Activated T-helper 1 cell treated with anti-CD3 and anti-CD28 coated beads, Interleukin-12 subunit alpha, Interleukin-12 subunit beta, Interleukin-2, Interleukin-4 antibody, amounts not matched to agents 30 ng/mL and 10 ng/mL and 1 ng/mL, durations not matched to agents 14 hours and 24 hours and 36 hours (primary cell): Measurements from ENCODE around the gene HAGH. TPM values are rescaled to one million over a fixed set of nuclear protein-coding genes. Genes with fewer than 3 reads are reported as not detected.
A peak's percentile ranks its signal among the peaks of the same experiment; 100 is the strongest.

Experiments
- DNase-seq: peaks from one replicate; pipeline ENCODE4 v3.0.0; 2021; ENCODE audit warnings: low spot score
- H3K27ac Mint-ChIP-seq: one replicate; pipeline ENCODE4 v1.8.0; 2021; ENCODE audit warnings: mild to moderate bottlenecking, mixed read lengths
- H3K27me3 Mint-ChIP-seq: one replicate; pipeline ENCODE4 v1.8.0; 2022; ENCODE audit warnings: mild to moderate bottlenecking, moderate library complexity, mixed read lengths; ENCODE audit not compliant: insufficient read depth
- H3K36me3 Mint-ChIP-seq: one replicate; pipeline ENCODE4 v1.8.0; 2021; ENCODE audit warnings: low read depth, mixed read lengths
- H3K4me1 Mint-ChIP-seq: one replicate; pipeline ENCODE4 v1.8.0; 2021; ENCODE audit warnings: low read depth, mixed read lengths
- H3K4me3 Mint-ChIP-seq: one replicate; pipeline ENCODE4 v1.8.0; 2021; ENCODE audit warnings: mild to moderate bottlenecking, moderate library complexity, mixed read lengths
- H3K9me3 Mint-ChIP-seq: one replicate; pipeline ENCODE4 v1.8.0; 2021; ENCODE audit warnings: mixed read lengths
- intact Hi-C: fragments of 100-400 bp; cut with micrococcal nuclease; formaldehyde crosslinking; loops from one replicate; pipeline ENCODE4 v1.15.1; 2024
- total RNA-seq: library from RNA; stranded (reverse); gene quantifications from 2 replicates; pipeline ENCODE4 v1.2.3, GENCODE V29; 2022

The HAGH gene
- total RNA-seq, 1 donor from 2014 or later, result 58.7 TPM

DNA sequence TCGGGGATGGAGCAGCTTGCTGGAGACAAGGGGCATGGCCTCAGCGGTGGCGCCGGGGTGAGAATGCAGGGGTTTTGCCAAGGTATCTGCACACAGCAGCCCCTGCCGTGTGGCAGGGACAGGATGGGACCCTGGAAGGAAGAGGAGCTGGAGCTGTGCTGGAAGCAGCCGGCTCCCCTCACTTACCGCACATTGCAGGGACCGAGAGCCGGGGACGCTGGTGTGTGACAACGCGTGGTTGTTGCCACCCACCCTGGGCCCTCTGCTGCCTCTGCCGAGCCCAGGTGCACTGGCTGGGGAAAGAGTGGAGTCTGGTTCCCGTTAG, 40.8 kb downstream of the HAGH start:
- H3K4me3 Mint-ChIP-seq, result no peak overlapping the region
- H3K27ac Mint-ChIP-seq, result no peak overlapping the region
- intact Hi-C loops, result loop anchor here (10.0 kb wide), 1 partner anchor 749 kb away; the partner anchor contains the start of genes CEMP1 and PDPK1
- no peaks in the 10 kb centered on the region for H3K27me3 Mint-ChIP-seq
- DNase-seq, result no peak
- H3K9me3 Mint-ChIP-seq, result no peaks in the 10 kb centered on the region
- peaks cover 4% of the 10 kb centered on the region for H3K36me3 Mint-ChIP-seq
- H3K4me1 Mint-ChIP-seq, result no peaks in the 10 kb centered on the region

DNA sequence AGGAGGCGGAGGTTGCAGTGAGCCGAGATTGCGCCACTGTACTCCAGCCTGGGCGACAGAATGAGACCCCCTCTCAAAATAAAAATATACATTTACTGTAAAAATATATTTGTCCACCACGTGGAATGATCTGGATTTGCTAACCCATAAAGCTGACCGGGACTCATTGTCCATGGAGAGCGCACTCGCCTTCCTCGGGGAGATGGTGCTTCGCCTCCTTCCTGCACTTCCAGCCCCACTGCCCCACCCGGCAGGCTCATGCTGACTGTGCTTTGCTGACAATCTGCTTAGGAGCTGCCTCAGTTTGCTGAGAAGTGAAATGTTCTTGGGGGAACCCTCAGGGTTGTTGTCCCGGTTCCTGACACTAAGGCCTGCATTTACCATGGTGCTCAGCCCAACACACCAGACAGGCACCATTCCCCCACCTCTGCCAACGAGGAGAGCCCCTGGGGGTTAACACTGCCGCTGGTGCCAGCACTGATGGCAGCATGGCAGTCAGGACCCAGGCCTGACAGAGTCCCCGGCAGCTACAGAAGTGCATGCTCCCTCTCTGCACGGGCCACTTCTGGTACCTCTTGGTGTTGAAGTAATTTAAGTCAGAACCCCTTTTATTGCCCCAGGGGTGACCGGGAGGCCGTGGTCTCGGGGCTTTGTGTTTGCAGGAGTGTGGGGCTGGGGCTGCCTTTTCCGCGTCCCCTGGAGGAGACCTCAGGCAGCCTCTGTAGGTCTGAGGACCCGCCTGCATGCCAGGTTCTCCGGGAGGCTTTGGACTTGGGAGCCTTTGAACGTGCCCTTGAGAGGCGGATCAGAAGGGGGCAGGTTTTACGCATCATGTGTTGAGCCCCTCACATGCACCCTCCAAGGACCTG, 41.4 kb downstream of the HAGH start:
- no peaks in the 10 kb centered on the region for H3K4me1 Mint-ChIP-seq
- no peaks in the 10 kb centered on the region for H3K27me3 Mint-ChIP-seq
- peaks cover 4% of the 10 kb centered on the region for H3K36me3 Mint-ChIP-seq
- no peak overlapping the region for H3K27ac Mint-ChIP-seq
- no peaks in the 10 kb centered on the region for H3K9me3 Mint-ChIP-seq
- no peak for DNase-seq
- intact Hi-C loops, result loop anchor here (5.0 to 10.0 kb wide), 2 partner anchors 142 to 750 kb away; partner anchors contain the start of genes CEMP1 and PDPK1
- peak overlapping the region; percentile 75 for H3K4me3 Mint-ChIP-seq

DNA sequence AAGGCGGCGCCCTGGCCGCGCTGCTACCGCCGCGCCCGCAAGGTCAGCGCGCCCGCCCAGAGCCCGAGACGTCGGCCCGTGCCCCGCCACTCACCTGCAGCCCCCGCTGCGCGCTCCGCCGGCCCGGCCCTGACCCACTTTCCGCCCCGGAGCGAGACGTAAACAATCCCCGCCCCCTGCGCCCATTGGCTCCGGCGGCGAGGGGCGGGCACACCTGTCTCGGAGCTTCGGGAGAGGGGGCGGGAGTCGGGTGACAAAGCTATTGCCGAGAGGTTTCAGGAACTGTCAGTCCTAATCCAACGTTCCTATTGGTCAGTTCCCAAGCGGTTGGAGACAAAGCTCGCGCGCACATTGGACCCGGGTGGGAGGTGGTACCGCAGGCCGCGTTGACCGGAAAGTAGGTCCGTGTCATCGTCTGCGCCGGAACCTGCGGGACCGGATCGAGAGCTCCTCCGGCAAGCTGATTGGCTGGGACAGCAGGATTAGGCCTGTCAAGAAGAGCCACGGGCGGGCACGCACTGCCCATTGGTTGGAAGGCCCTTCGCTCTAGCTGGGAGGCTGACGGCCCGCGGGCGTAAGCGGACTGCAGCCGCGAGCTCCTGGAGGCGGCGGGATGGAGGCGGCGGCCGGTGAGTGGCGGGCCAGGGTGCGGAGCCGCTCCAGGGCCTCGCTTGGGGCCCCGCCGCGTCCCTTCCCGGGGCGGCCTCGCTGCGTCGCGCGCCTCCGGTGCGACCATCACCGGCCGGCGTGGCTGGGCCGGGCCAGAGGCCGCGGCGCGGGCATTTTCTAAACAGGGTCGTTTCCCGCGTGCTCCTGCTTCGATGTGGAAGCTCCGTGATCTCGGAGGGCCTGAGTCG, 44.0 kb downstream of the HAGH start, which contains the start of the genes NUBP2 and SPSB3:
Gene NUBP2, plus strand, starts transcription at position 553 of the 857 bp plus-strand sequence. Its CDS starts 61 bp downstream, at position 614.
Gene SPSB3, minus strand, starts transcription at position 164 of the 857 bp plus-strand sequence. CDS start 1,088 bp downstream, outside the sequence.
- H3K27me3 Mint-ChIP-seq, result no peaks in the 10 kb centered on the region
- no peaks in the 10 kb centered on the region for H3K9me3 Mint-ChIP-seq
- peaks cover 3% of the 10 kb centered on the region for H3K36me3 Mint-ChIP-seq
- peak; percentile 99 for DNase-seq
- peak within 1 kb of the TSS; percentile 81 for H3K27ac Mint-ChIP-seq
- peak within 1 kb of the TSS; percentile 93 for H3K4me3 Mint-ChIP-seq
- intact Hi-C loops, result loop anchor here (1.0 to 10.0 kb wide), 10 partner anchors 9 to 752 kb away; partner anchors contain the start of genes CEMP1, E4F1, FAHD1 and MAPK8IP3
- no peaks in the 10 kb centered on the region for H3K4me1 Mint-ChIP-seq

DNA sequence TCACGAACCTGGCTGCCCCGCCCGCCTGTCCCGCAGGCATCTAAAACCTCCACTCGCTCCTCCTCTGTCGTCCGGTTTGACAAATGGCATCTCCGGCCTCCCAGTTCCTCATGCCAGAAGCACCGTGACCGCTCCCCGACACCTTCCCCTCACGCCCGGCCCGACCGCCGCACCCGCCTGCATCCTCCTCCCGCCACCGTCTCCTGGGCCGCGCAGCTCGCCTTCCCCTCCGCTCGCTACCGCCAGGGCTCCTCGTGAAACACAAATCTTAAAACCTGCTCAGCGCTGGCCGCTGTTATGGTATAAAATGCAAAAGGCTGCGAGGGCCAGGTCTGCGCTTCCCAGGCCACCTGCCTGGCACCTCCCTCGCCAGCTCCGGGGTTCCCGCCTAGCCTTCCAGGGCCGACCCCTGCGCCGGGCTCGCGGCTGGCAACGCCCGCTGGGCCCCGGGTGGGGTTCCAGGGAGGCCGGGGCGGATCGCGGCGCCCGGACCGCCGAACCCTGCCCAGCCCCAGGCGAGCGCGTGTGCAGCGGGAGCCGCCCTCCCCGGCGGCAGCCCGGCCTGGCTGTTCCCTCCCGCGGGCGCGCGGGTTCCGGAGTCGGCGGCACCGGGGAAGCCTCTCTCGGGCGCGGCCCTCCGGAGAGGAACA, 44.7 kb downstream of the HAGH start:
- H3K4me1 Mint-ChIP-seq, result no peaks in the 10 kb centered on the region
- H3K9me3 Mint-ChIP-seq, result no peaks in the 10 kb centered on the region
- intact Hi-C loops, result loop anchor here (1.0 to 10.0 kb wide), 10 partner anchors 9 to 753 kb away; partner anchors contain the start of genes CEMP1, E4F1, FAHD1 and MAPK8IP3
- no peak for DNase-seq
- peak overlapping the region; percentile 40 for H3K27ac Mint-ChIP-seq
- H3K36me3 Mint-ChIP-seq, result peaks cover 3% of the 10 kb centered on the region
- peak overlapping the region; percentile 85 for H3K4me3 Mint-ChIP-seq
- no peaks in the 10 kb centered on the region for H3K27me3 Mint-ChIP-seq

DNA sequence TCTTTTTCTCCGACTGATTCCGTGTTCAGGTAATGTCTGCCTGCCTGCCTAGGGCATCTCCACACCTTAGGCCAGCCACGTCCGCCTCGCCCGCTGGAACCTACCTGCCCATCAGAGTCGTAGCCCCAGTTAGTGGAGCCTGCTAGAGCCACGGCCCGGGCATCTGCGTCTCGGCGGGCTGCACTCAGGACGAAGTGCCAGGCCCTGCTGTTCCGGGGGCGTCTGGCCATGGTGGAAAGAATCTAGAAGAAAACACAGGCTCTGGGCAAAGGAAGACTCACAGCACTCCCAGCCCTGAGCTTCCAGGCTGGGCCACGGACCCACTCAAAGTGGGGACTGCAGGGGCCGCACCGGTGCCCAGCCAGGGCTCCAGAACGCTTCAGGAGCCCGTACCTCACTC, 45.4 kb downstream of the HAGH start:
- intact Hi-C loops, result loop anchor here (5.0 to 10.0 kb wide), 2 partner anchors 146 to 754 kb away; partner anchors contain the start of genes CEMP1 and PDPK1
- Mint-ChIP-seq H3K4me1 (no peaks in the 10 kb centered on the region), H3K27ac (peak overlapping the region; percentile 40), H3K9me3 (no peaks in the 10 kb centered on the region), H3K4me3 (peak overlapping the region; percentile 85), H3K36me3 (peaks cover 3% of the 10 kb centered on the region), H3K27me3 (no peaks in the 10 kb centered on the region)
- no peak for DNase-seq

DNA sequence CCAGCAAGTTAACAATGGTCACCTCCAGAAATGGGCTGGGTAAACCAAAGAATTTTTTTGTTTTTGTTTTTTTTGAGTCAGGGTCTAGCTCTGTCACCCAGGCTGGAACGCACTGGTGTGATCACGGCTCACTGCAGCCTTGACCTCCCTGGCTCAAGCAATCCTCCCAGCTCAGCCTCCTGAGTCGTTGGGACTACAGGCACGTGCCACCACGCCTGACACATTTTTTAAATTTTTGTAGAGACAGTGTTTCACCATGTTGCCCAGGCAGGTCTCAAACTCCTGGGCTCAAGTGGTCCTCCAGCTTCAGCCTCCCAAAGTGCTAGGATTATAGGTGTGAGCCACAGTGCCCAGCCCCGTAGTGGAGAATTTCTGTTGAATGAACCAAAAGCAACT, 46.0 kb downstream of the HAGH start:
- peak overlapping the region; percentile 85 for H3K4me3 Mint-ChIP-seq
- no peak for DNase-seq
- no peaks in the 10 kb centered on the region for H3K9me3 Mint-ChIP-seq
- no peaks in the 10 kb centered on the region for H3K27me3 Mint-ChIP-seq
- H3K27ac Mint-ChIP-seq, result no peak overlapping the region
- peaks cover 3% of the 10 kb centered on the region for H3K36me3 Mint-ChIP-seq
- H3K4me1 Mint-ChIP-seq, result no peaks in the 10 kb centered on the region
- intact Hi-C loops, result loop anchor here (5.0 to 10.0 kb wide), 2 partner anchors 147 to 754 kb away; partner anchors contain the start of genes CEMP1 and PDPK1

DNA sequence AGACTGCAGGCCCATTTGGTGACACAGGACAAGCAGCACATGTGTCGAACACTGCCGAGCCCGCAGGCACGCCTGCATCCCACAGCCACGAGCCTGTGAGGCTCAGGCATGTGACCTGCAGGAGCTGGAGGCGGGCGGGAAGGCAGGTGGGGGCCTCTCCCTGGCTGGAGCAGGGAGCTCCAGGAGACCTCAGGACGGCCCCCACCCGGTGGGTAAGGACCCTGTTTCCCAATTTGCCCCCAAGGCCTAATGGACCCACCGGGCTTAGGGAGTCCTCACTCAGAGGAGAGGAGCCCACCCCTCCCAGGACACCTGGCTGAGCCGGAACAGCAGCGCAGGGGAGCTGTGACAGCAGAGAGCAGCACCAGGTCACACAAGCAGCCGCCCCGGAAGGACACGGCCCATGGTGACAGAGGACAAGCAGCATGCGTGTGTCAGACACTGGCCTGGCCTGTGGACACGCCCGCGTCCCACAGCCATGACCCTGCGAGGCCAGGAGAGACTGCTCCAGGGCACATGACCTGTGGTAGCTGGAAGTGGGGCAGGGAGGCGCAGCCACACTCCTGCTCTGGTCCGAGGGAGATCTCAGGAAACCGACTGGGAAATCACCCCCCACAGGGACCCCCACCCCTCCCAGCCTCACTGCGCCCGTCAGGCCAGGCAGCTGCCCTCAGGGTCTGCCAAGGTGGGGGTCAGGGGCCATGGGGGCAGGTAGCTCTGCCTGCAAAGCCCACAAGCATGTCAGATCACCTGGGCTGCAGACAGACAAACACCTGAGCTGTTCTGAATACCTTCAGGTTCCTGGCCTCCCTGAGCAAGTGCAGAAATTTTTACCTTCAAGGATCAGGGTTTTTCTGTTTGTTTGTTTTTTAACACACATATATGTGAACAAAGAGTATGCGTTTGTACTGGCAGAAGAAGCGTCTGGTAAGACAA, 46.6 kb downstream of the HAGH start:
- intact Hi-C loops, result loop anchor here (5.0 to 10.0 kb wide), 2 partner anchors 147 to 755 kb away; partner anchors contain the start of genes CEMP1 and PDPK1
- no peaks in the 10 kb centered on the region for H3K4me1 Mint-ChIP-seq
- H3K36me3 Mint-ChIP-seq, result peaks cover 3% of the 10 kb centered on the region
- no peaks in the 10 kb centered on the region for H3K27me3 Mint-ChIP-seq
- no peak for DNase-seq
- H3K9me3 Mint-ChIP-seq, result no peaks in the 10 kb centered on the region
- no peak overlapping the region for H3K27ac Mint-ChIP-seq
- peak overlapping the region; percentile 85 for H3K4me3 Mint-ChIP-seq

DNA sequence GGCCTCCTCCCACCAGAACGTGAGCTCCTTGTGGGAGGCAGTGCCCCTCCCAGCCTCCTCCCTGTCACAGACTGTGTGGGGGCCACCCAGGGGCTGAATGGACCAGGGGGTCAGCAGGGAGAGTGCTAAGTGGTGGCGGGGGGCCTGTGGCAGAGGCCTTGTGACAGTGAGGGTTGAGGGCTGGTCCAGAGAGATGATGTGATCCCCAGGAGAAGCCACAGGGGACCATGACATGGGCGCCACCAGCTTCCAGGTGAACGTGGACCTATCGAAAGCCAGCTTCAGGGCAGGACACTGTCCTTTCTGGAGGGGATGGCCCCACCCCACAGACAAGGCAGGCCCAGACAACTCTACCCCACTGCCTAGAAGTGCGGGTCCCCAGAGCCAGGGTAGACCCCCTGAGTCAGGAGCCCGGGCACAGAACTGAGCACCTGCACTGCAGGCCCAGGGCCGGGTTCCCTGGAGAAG, 47.4 kb downstream of the HAGH start:
- no peak for DNase-seq
- Mint-ChIP-seq H3K36me3 (peaks cover 3% of the 10 kb centered on the region), H3K4me1 (no peaks in the 10 kb centered on the region), H3K9me3 (no peaks in the 10 kb centered on the region), H3K4me3 (no peak overlapping the region), H3K27me3 (no peaks in the 10 kb centered on the region), H3K27ac (no peak overlapping the region)
- intact Hi-C loops, result no loop called here

DNA sequence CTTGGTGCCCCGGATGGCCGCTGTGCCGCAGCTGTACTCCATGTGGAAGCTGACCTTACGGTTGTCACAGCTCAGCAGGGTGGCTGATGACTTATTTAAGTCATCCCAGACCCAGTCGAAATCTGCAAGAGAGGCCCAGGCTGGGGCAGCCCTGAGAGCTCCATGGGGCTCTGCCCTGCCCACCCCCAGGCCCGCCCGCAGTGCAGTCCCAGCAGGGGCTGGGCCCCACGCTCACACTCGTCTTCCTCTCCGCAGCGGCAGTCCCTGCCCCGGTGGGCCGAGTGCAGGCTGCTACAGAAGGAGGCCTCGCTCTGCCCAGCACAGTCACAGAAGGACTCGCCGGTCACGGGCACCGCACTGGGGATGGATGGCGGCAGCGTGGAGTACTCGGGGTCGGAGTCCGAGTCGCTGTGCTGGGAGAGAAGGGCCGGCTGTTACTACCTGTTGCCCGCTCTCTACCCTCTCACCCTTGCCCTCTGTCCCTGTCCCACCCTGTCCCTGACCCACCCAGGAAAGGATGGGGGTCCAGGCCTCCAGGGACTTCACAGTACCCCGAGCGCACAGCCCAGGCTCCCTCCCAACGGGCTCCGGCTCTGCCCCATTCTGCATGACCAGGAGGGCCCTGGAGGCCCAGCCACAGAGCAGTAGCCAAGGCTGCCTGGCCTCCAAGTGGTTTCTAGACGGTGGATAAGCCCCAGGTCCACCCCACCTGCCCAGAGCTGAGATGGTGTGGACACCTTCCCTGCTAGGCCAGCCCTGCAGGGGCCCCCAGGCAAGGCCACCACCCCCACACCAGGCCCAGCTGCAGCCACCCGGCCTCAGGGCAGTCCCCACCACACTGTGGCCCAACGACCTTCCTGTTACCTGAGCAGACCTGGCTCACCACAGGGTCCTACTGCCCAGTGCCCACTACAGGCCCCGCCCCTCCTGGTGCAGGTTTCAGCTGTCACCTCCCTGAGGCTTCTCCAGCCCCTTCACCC, 48.1 kb downstream of the HAGH start:
- H3K27ac Mint-ChIP-seq, result no peak overlapping the region
- no peaks in the 10 kb centered on the region for H3K4me1 Mint-ChIP-seq
- no peaks in the 10 kb centered on the region for H3K27me3 Mint-ChIP-seq
- intact Hi-C loops, result no loop called here
- H3K36me3 Mint-ChIP-seq, result peaks cover 3% of the 10 kb centered on the region
- no peak for DNase-seq
- H3K4me3 Mint-ChIP-seq, result no peak overlapping the region
- H3K9me3 Mint-ChIP-seq, result no peaks in the 10 kb centered on the region

DNA sequence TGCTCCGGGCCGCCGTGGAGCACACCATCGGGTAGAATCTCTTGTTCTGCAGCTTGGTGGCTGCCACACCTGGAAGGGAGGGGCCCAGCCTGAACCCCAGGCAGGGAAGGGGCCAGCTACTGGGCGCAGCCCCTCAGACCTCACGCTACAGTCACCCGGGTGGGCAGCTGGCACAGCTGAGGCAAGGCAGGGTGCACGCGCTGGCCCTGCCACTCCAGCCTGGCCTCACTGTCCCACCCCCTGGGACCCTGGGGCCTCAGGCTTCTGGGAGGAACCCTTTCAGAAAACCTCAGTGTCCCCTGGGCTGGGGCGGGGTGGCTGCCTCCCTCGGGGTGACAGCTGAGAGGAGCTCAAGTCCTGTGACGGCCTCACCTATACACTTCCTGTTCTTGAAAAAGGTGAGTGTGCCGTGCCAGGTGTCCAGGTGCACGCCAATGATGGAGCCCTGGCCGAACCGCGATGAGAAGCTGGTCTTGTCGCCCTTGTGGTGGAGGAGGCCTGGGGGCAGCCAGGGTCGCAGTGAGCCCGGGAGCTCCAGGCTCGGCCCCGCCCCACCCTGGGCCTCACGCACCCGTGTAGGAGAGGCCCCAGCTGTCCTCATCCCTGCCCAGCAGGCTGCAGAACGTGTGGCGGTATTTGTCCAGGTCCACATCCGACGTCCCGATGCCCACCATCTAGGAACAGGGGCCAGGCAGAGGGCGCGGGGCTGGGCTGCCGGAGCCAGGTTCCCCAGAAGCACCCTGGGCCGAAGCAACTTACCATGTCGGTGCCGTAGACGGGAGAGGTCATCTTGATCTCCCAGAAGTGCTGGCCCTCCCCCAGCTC, 49.0 kb downstream of the HAGH start:
- Mint-ChIP-seq H3K9me3 (no peaks in the 10 kb centered on the region), H3K27me3 (no peaks in the 10 kb centered on the region), H3K36me3 (no peaks in the 10 kb centered on the region), H3K4me1 (no peaks in the 10 kb centered on the region), H3K4me3 (no peak overlapping the region), H3K27ac (no peak overlapping the region)
- intact Hi-C loops, result no loop called here
- DNase-seq, result no peak
